Stimulated activated naive CD8-positive, alpha-beta T cell treated with anti-CD3 and anti-CD28 coated beads, Interleukin-15, amount 100 ng/mL, for 72 hours (primary cell): ENCODE measurements around the gene CAPN2.

Experiments
- ATAC-seq: fragments of 150-1000 bp; cut with Tn5 transposase; 2 replicates; pipeline ENCODE4 v1.10.0; 2021; ENCODE audit warnings: mild to moderate bottlenecking, moderate library complexity
- DNase-seq, 2 donors: peaks; one replicate each; pipeline ENCODE4 v3.0.0; 2021 to 2022
- H3K27ac Mint-ChIP-seq, 2 donors: one replicate each; pipeline ENCODE4 v1.8.0; 2022; ENCODE audit warnings: mild to moderate bottlenecking in 2 of 2, mixed read lengths in 2 of 2, moderate library complexity in 2 of 2
- H3K27me3 Mint-ChIP-seq: one replicate; pipeline ENCODE4 v1.8.0; 2022; ENCODE audit warnings: mixed read lengths
- H3K4me1 Mint-ChIP-seq: one replicate; pipeline ENCODE4 v1.8.0; 2022; ENCODE audit warnings: mild to moderate bottlenecking, mixed read lengths
- H3K4me3 Mint-ChIP-seq, 2 donors: one replicate each; pipeline ENCODE4 v1.8.0; 2022; ENCODE audit warnings: mild to moderate bottlenecking in 2 of 2, mixed read lengths in 2 of 2, moderate library complexity in 1 of 2
- H3K9me3 Mint-ChIP-seq, 2 donors: one replicate each; pipeline ENCODE4 v1.8.0; 2022; ENCODE audit warnings: mixed read lengths in 2 of 2

The CAPN2 gene

GRCh38 chr1:223712194-223712849 lies at the start of gene CAPN2:
Gene CAPN2 (plus strand): TSS chr1:223712539. CDS start chr1:223712641, 102 bp downstream.
- H3K4me3 Mint-ChIP-seq: peak within 1 kb of the TSS; percentile 75 to 81
- H3K4me1 Mint-ChIP-seq: peaks cover 46% of the 10 kb centered on the region
- H3K27me3 Mint-ChIP-seq: no peaks in the 10 kb centered on the region
- ATAC-seq (peak; percentile 67), DNase-seq (peak; percentile 59 to 67)
- no peaks in the 10 kb centered on the region for H3K9me3 Mint-ChIP-seq
- peak within 1 kb of the TSS; percentile 29 to 77 for H3K27ac Mint-ChIP-seq

GRCh38 chr1:223662943-223663342 lies 49.4 kb upstream of the CAPN2 start:
- Mint-ChIP-seq H3K9me3 (no peaks in the 10 kb centered on the region), H3K4me3 (no peak overlapping the region), H3K4me1 (no peaks in the 10 kb centered on the region), H3K27me3 (peaks cover 6% of the 10 kb centered on the region), H3K27ac (no peak overlapping the region)
- DNase-seq (no peak), ATAC-seq (no peak)

GRCh38 chr1:223664106-223664505 lies 48.2 kb upstream of the CAPN2 start:
- Mint-ChIP-seq H3K4me1 (no peaks in the 10 kb centered on the region), H3K27ac (no peak overlapping the region), H3K27me3 (peaks cover 6% of the 10 kb centered on the region), H3K4me3 (no peak overlapping the region), H3K9me3 (no peaks in the 10 kb centered on the region)
- ATAC-seq (no peak), DNase-seq (no peak)

- H3K27me3 Mint-ChIP-seq: peaks cover 6% of the 10 kb centered on the region
- H3K4me1 Mint-ChIP-seq: no peaks in the 10 kb centered on the region
- no peaks in the 10 kb centered on the region for H3K9me3 Mint-ChIP-seq
- DNase-seq (no peak), ATAC-seq (no peak)
- H3K27ac Mint-ChIP-seq: no peak within 1 kb of the TSS
- H3K4me3 Mint-ChIP-seq: no peak within 1 kb of the TSS
Measured at GRCh38 chr1:223665592-223666312, 46.6 kb upstream of the CAPN2 start, which contains the start of gene CAPN8. Gene CAPN8 (minus strand): TSS chr1:223665701. CDS start chr1:223665646, 55 bp downstream.

- H3K9me3 Mint-ChIP-seq: no peaks in the 10 kb centered on the region
- no peak overlapping the region for H3K4me3 Mint-ChIP-seq
- DNase-seq (no peak), ATAC-seq (no peak)
- H3K27me3 Mint-ChIP-seq: no peaks in the 10 kb centered on the region
- no peaks in the 10 kb centered on the region for H3K4me1 Mint-ChIP-seq
- H3K27ac Mint-ChIP-seq: no peak overlapping the region
Measured at GRCh38 chr1:223667484-223668182, 44.7 kb upstream of the CAPN2 start.

- no peak overlapping the region for H3K4me3 Mint-ChIP-seq
- no peaks in the 10 kb centered on the region for H3K27me3 Mint-ChIP-seq
- no peak for DNase-seq
- H3K27ac Mint-ChIP-seq: no peak overlapping the region
- peaks cover 0 to 7% of the 10 kb centered on the region in 2 donors for H3K9me3 Mint-ChIP-seq
- no peaks in the 10 kb centered on the region for H3K4me1 Mint-ChIP-seq
- no peak for ATAC-seq
Measured at GRCh38 chr1:223669003-223669795, 43.1 kb upstream of the CAPN2 start.

GRCh38 chr1:223670458-223671159 lies 41.7 kb upstream of the CAPN2 start:
- ATAC-seq (no peak), DNase-seq (peak; percentile 8 to 16)
- H3K4me3 Mint-ChIP-seq: no peak overlapping the region
- no peak overlapping the region for H3K27ac Mint-ChIP-seq
- H3K9me3 Mint-ChIP-seq: peaks cover 10 to 21% of the 10 kb centered on the region in 2 donors
- H3K27me3 Mint-ChIP-seq: no peaks in the 10 kb centered on the region
- no peaks in the 10 kb centered on the region for H3K4me1 Mint-ChIP-seq

GRCh38 chr1:223674119-223674890 lies 38.0 kb upstream of the CAPN2 start:
- Mint-ChIP-seq H3K9me3 (peaks cover 15 to 30% of the 10 kb centered on the region in 2 donors), H3K27me3 (no peaks in the 10 kb centered on the region), H3K27ac (no peak overlapping the region), H3K4me3 (no peak overlapping the region), H3K4me1 (no peaks in the 10 kb centered on the region)
- ATAC-seq (no peak), DNase-seq (no peak)

GRCh38 chr1:223678841-223679240 lies 33.5 kb upstream of the CAPN2 start:
- no peak for DNase-seq
- Mint-ChIP-seq H3K27ac (no peak overlapping the region), H3K9me3 (peaks cover 15 to 27% of the 10 kb centered on the region in 2 donors), H3K27me3 (no peaks in the 10 kb centered on the region), H3K4me1 (no peaks in the 10 kb centered on the region), H3K4me3 (no peak overlapping the region)
- no peak for ATAC-seq

- Mint-ChIP-seq H3K4me3 (no peak overlapping the region), H3K4me1 (no peaks in the 10 kb centered on the region), H3K27ac (no peak overlapping the region), H3K27me3 (no peaks in the 10 kb centered on the region), H3K9me3 (peaks cover 5 to 14% of the 10 kb centered on the region in 2 donors)
- DNase-seq: no peak
- ATAC-seq: no peak
Measured at GRCh38 chr1:223680188-223680587, 32.2 kb upstream of the CAPN2 start.

- Mint-ChIP-seq H3K4me3 (no peak overlapping the region), H3K9me3 (no peaks in the 10 kb centered on the region), H3K27me3 (no peaks in the 10 kb centered on the region), H3K27ac (no peak overlapping the region), H3K4me1 (no peaks in the 10 kb centered on the region)
- ATAC-seq: no peak
- DNase-seq: no peak
Measured at GRCh38 chr1:223682502-223682901, 29.8 kb upstream of the CAPN2 start.

GRCh38 chr1:223683586-223684487 lies 28.5 kb upstream of the CAPN2 start:
- Mint-ChIP-seq H3K27ac (no peak overlapping the region), H3K4me1 (no peaks in the 10 kb centered on the region), H3K27me3 (no peaks in the 10 kb centered on the region), H3K9me3 (no peaks in the 10 kb centered on the region), H3K4me3 (no peak overlapping the region)
- DNase-seq (peak; percentile 51 to 52), ATAC-seq (peak; percentile 74)

GRCh38 chr1:223684488-223684792 lies 27.9 kb upstream of the CAPN2 start:
- Mint-ChIP-seq H3K27ac (no peak overlapping the region), H3K27me3 (no peaks in the 10 kb centered on the region), H3K9me3 (no peaks in the 10 kb centered on the region), H3K4me3 (no peak overlapping the region), H3K4me1 (no peaks in the 10 kb centered on the region)
- DNase-seq (no peak), ATAC-seq (no peak)

GRCh38 chr1:223691121-223691520 lies 21.2 kb upstream of the CAPN2 start:
- no peaks in the 10 kb centered on the region for H3K4me1 Mint-ChIP-seq
- DNase-seq: no peak
- no peaks in the 10 kb centered on the region for H3K9me3 Mint-ChIP-seq
- ATAC-seq: no peak
- no peak overlapping the region for H3K4me3 Mint-ChIP-seq
- no peaks in the 10 kb centered on the region for H3K27me3 Mint-ChIP-seq
- no peak overlapping the region for H3K27ac Mint-ChIP-seq
